T-helper 9 cell (primary cell): ENCODE data around the gene PBX2.
"Not testable (repeated sequence)": the region's sequence is repeated elsewhere in the genome, so short reads cannot be mapped to it uniquely, and the experiment has no call there.

Source experiments
- DNase-seq: peaks from one replicate; pipeline ENCODE4 v3.0.0-alpha.2; 2020
- total RNA-seq, 2 donors: gene quantifications; one replicate each; lab custom pipeline; 2026; lab: John Stamatoyannopoulos, UW

The PBX2 gene, protein sequence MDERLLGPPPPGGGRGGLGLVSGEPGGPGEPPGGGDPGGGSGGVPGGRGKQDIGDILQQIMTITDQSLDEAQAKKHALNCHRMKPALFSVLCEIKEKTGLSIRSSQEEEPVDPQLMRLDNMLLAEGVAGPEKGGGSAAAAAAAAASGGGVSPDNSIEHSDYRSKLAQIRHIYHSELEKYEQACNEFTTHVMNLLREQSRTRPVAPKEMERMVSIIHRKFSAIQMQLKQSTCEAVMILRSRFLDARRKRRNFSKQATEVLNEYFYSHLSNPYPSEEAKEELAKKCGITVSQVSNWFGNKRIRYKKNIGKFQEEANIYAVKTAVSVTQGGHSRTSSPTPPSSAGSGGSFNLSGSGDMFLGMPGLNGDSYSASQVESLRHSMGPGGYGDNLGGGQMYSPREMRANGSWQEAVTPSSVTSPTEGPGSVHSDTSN
- total RNA-seq = 42.5 to 52.9 reads per million in 2 donors

DNA sequence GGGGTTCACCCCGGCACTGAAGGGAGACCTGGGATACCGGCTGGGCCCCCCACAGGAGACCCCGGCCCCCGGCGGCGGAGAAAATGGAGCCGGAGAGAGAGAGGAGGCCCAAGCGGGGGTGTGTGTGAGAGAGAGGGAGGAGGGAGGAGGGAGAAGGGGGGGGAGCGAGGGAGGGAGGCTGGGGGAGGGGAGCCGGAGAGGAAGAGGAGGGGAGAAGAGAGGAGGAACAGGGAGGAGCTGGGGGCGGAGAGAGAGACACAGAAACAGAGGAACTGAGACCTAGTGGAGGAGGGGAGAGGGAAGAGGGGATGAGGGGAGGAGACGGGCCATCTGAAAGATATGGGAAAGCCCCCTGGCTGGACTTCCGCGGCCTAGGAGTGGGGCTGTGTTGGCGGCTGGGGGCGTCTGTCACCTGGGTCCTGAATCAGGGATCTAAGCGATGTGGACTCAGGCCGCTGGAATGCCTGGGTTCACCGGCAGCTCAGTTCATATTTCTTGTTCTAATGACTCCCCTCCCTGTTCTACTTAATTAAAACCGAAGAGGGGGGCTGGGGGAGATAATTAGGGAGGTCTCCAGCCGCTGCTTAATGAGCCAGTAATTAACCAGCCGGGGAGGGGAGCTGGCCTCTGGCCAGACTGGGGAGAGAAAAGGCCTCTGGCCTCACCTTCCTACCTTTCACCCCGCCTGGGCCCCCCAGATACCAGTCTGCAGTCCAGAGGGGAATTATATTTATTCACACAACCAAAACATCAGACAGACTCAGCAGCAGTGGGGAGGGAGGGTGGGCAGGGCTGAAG is at the start of gene PBX2:
TSS of gene PBX2 (minus strand) at position 149 of the 798 bp plus-strand sequence. CDS start 287 bp downstream, outside the sequence.
- DNase-seq = peak; percentile 64

DNA sequence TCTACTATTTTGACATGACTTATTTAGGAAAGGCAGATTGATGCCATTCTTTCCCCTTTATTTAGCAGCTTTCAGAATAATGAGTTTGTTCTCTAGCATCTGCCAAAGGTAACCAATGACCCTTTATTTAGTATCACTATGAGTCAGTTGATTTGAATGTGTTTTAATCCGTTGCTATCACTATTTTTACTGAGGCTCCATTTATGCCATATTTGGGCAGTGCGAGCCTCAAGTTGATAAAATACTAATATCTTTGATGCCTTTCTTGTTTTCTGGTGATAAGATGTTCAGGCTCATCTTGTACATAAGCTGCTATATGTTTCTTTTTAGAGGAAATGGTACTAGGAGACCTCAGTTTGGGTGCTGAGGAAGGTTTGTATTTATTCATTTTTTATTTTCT is 49.5 kb upstream of the PBX2 start:
- no peak for DNase-seq

DNA sequence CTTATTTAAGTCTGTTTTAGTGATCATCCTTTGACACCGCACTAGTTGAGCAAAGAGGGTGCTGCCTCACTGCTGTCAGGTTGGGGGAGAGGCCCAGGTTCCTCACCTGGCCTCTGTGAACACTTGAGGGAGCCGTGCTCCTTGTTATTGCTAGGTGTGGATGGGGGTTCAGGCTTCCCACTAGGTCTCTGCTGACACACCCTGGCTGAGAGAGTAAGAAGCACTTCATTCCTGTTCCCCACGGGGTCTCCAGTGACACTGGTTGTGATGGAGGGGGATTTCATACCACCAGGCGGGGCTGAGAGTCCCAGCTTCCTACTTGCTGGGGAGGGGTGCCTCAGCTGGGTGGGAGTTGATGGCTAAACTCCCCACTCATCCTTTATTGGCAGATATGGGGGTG is 44.9 kb upstream of the PBX2 start:
- no peak for DNase-seq

DNA sequence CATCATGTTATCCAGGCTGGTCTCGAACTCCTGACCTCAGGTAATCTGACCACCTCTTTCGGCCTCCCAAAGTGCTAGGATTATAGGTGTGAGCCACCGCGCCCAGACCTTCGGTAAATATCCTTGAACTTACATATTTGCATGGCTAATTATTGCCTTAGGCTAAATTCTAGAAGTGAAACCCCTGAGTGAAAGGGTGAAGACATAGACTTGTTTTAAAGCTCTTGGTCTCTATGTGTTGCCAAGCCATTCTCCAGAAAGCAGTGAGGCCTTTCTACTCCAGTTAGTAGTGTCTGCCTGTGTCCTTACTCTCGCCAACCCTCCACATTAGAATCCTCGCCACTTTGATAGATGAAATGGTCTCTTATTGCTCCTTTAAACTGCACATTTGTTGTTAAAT is 36.4 kb upstream of the PBX2 start:
- no peak for DNase-seq

DNA sequence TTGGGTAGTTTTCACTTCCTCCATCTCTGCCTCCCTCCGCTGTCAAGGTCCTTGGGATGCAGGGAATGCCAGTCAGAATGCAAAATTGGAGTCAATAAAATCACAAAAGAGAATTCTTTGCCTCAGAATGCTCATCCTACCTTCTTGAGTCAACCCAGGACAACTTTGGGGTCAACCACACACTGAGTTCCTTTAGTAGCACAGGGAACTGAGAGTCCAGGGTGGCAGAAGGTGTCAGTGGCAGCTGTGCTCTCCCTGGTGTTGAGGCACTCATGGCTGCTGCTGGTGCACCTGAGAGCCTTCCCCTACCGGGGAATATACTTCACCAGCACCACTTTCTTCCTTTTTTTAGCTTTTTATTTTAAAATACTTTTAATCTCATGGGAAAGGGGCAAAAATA is 34.7 kb upstream of the PBX2 start:
- DNase-seq = no peak

DNA sequence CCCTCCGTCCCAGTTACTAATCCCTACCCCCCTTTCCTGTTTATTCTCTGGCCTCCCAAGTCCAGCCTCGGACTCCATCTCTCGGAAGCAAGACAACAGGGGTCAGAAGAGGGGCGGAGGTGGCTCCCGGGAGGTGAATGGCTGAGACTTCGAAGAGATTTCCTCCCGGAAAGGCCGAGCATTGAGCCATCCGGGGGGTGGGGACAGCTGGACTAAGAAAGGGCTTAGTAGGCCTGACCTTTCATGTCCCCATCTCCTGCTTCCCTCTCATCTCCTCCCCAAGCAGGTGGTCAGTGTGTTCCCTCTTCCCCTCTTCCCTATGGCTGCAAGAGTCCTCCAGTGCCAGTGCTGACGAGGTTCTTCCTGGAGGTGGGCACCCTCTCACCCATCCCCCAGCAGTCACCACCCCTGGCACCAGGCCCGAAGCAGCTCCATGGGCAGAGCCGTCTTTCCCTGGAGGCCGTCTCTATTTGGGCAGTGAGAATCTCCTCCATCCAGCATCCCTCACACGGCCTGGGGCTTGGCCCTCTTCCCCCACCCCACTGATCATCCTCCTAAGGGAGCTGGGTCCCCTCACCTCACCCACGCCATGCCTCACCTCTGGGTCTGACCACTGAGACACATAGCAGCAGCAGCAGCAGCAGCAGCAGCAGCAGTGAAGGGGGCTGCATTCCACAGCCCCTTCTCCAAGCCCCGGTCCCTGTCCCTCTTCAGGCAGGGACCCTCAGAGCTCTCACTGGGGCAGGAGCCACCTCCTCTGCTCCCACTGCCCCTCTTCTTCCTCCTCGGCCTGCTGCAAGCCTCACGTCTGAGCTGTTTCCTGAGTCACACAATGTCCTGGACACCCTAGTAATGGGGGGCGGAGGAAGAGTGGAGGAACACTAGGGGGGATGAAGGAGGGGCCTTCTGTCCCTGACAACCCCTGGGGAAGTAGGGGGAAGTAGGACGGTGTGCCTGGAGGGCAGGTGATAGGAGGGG is 33.5 kb upstream of the PBX2 start, which contains the start of gene NOTCH4:
TSS of gene NOTCH4 (minus strand) at position 810 of the 978 bp plus-strand sequence. CDS start at position 671, 139 bp downstream.
- no peak for DNase-seq

DNA sequence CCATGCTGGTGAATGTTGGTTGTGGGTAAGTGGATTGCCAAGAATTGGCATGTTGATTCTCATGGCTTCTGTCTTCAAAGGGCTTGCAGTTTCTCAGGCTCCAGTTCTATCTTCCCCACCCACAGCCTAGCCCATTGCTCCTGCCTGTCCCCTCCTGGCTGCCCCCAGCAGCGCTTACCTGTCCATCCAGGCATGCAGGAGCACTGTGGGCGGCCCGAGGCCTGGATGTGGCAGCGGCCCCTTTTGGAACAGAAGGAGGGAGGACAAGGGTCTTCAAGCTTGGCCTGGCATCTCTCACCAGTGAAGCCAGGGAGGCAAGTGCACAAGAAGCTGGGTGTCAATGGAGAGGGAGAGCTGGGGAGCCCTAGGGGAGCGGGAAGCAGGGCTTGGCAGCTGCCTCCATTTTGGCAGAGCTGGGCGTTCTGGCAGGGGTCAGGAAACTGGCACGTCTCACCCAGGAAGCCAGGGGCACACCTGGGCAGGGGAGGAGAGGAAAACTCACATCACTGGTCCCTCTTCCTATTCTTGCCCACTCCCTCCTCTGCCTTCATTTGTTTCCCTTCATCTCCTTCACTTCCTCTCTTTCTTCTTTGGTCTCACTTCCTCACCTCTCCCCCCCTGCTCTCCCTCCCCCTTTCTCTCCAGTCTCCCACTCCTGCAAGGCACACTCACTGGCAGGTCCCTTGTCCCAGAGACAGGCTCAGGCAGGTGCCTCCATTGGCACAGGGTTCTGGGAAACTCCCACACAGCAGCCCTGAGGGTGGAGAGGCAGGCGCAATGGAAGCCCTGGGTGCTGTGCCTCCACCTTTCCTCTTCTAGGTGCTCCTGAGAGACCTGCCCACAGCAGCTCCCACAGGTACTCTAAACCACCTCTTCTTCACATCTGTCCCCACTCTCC is 32.6 kb upstream of the PBX2 start:
- no peak for DNase-seq

DNA sequence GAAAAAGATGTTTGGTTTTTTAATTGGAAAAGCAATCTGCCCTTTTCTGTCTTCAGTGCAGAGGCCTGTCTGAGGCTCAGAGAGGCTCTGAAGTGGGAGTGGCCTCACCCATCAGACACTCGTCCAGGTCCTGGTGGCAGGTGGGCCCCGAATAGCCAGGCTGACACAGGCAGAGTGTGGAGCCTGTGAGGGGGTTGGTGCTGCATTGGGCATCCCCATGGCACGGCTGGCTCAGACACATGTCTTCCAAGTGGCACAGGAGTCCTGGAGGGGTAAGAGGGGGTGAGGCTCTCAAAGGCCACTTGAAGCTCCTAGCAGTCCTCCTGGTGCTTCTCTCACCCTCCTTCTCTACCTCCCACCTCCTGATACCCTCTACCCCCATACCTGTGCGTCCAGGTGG is 30.0 kb upstream of the PBX2 start:
- DNase-seq = no peak

DNA sequence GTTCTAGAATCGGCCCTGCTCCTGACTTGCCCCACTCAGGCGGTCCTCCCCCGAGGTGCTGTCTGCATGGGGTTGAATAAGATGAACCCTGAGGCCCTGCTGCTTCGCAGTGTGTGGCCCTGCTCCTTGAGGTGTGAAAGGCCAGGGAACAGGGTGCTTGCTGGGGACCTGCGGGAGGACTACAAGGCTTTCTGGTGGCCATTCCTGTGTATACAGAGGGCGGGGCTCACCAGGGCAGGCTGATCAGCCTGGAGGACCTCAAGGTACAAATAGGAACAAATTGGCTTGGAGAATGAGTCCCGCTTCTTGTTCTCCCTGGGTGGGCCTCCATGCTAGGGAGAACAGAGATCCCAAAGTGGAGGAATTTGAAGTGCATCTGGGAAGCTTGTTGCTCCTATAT is 28.2 kb upstream of the PBX2 start:
- no peak for DNase-seq

DNA sequence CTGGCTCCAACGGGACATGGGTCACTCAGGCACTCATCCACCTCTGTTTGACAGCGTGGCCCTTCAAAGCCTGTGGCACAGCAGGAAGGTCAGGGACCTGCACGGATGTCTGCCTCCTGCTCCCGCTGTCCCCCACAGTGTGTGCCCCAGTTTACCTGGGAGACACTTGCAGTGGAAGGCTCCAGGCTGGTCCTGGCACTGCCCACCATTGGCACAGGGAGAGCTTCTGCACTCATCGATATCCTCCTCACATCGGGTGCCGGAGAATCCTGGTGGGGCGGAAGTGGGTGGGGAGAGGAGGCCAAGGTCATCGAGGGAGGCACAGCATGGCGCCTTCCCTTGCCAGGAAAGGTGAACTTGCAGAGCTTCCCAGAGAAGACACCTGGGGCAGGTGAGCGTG is 27.0 kb upstream of the PBX2 start:
- DNase-seq = no peak

DNA sequence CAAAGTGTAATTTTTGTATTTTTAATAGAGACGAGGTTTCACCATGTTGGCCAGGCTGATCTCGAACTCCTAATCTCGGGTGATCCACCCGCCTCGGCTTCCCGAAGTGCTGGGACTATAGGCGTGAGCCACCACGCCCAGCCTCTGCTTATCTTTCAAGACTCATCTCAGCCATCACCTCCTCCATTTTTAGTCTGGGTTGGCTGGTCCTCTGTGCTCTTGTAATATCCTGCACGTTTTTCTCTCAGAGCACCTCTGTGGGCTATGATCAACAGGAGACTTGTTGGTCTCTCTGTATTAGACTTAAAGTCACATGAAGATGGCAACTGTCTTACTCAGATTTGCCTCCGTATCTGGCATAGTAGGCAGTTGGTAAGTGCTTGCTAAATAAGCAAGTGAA is 26.3 kb upstream of the PBX2 start:
- no peak for DNase-seq

DNA sequence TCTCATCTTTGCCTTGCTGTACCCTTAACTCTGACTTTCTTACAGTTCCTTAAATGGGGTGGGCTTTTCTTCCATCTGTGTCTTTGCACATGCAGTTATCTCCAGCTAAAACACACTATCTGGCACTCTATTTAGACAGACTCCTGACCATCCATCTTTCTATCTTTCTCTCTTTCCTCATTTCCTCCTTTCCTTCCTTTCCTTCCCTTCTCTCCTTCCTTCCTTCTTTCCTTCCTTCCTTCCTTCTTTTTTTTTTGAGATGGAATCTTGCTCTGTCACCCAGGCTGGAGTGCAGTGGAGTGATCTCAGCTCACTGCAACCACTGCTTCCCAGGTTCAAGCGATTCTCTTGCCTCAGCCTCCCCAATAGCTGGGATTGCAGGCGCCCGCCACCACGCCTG is 25.6 kb upstream of the PBX2 start:
- DNase-seq = no peak

DNA sequence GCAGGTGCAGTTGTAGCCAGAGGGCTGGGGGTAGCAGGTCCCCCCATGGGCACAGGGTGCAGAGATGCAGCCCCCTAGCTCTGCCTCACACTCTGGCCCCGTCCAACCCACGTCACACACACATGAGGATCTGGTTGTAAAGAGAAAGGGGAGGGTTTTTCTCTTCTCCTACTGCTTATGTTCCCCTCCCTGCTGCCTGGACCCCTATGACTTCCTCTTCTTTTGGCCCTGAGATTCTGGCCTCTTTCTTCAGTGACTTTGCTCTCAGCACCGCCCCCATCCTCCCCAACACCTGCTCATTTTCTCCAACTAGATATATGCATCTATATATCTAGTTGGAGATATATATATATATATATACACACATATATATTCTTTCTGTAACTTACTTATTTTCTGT is 24.1 kb upstream of the PBX2 start:
- no peak for DNase-seq

DNA sequence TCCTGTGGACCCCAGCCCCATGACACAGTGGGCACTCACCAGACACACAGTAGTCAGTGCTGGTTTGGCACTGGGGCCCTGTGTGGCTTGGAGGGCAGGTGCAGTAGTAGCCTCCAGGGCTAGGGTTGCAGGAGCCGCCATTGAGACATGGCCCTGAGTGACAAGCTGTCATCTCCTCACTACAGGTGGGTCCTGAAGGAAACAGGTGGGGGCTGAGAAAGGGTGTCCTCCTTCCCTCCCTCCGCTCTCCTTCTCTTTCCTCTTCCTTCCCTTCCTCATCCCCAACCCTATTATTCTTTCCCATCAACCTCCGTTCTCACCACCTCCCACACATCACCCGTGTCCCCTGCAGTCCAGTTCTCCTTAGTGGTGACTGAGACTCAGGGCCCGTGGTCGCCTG is 23.6 kb upstream of the PBX2 start:
- DNase-seq = no peak

DNA sequence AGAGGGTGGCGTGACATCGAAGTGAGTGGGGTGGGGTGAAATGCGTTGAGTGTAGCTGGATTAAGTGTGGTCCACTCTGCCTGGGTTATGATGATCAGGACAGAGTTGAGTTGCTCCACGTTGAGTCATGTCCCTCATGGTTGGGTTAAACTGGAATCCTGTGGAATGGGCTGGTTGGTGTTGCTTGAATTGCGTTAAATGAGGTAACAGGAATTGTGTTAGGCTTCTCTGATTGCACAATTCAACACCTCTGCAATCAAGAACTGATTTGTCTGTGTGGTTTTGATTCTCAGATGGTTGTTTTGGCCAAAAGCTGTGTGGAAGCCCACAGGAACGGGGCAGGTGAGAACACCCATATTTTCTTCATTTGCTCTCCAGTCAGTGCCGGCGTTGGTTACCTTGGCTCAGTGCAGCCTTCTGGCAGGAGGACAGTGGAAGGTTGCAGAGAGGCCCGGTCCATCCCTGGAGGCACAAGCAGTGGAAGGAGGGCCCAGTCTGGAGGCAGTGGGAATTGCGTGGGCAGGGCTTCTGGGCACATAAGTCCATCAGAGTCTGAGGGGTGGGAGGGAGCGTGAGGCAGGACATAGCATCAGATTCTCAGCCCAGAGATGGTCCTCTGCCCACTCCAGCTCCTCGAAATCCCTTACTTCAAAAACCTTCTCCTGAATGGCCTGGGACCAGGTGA is 22.2 kb upstream of the PBX2 start:
- DNase-seq = no peak

DNA sequence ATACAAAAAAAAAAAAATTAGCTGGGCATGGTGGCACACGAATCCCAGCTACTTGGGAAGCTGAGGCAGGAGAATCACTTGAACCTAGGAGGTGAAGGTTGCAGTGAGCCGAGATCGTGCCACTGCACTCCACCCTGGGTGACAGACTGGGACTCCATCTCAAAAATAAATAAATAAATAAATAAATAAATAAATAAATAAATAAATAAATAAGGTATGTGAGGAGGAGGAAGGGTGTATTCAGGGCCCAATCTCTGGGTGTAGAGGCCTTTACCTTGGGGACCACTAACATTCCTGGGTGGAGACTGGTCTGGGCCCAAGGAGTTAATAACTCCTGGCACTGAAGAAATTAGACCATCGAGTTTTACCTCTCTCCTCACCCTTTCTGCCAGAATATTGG is 21.4 kb upstream of the PBX2 start:
- not testable (repeated sequence) for DNase-seq

DNA sequence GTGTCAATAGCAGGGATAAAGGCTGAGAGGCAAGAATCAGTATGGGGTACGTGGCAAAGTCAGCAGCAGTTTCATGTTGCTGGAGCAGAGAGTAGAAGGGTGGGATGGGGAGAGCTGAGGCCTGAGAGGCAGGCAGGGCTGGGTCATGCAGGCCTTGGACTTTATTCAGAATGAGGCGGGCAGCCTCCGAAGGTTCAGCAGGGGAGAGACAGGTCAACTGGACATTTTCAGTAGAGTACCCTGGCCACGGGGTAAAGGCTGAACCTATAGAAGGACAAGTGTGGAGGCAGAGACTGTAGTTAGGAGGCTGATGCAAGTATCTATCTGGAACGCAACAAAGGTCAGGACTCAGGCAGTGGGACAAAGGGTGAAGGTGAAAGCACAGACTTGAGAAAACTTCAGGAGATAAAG is 20.2 kb upstream of the PBX2 start:
- DNase-seq = no peak

DNA sequence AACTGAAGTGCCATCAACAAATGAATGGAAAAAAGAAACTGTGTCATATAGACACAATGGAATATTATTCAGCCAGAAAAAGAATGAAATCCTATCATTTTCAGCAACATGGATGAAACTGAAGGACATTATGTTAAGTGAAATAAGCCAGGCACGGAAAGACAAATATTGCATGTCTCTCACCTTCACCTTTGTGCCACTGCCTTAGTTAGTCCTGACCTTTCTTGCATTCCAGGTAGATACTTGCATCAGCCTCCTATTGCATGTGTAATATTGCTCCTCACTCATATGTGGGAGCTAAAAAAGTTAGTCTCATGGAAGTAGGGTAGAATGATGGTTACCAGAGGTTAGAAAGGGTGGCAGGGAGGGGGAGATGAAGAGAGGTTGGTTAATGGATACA is 19.0 kb upstream of the PBX2 start:
- no peak for DNase-seq

DNA sequence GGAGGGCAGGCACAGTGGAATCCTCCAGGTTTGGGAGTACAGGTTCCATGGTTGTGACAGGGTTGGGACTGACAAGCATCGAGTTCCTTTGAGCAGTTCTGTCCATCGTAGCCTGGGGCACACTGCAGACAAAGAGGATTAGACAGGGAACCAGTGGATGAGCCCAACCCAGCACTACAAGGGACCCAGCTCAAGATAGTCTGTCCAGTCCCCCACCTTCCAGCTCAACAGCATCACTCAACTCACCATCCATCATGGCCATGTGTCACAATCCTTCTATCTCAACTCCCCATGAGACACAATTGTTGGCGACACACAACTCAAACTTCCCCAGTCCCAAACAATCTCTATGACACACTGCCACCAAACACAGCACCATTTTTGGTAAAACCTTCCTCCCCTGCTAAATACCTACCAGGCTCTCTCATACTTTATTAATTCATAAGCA is 14.3 kb upstream of the PBX2 start:
- no peak for DNase-seq

DNA sequence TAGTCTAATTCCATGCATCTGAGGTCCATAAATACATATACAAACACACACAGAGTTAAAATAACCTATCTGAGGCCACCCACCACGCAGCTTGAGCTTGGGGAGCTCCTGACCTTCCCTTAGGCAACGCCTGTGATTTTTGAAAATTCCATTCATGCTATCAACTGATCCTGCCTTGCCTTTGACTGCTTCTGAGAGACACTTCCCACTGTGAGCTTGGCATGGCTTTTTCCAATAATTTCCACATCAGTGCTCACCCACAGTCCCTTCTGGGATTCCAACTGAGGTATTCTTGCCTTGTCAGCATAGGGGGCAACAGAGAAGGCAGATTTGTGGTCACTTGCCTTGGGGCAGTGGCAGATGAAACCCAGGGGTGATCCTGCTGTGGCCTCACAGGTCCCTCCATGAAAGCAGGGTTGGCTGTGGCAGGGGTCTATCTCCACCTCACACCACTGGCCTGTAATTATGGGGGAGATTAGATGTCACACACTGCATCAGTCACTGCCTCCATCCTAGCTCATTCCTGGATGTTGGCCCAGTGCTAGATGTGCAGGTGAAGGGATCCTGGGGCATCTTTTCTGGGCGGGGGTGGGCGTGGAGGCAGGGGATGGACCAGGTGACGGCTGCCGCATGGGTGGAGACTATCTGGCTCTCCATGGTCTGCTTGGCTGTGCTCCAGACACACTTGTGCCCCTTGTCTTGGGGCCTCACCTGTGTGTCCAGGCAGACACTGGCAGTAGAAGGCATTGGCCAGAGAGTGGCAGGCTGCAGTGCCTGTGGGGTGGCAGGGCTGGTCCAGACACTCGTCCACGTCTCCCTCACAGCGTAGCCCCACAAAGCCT is 13.6 kb upstream of the PBX2 start:
- no peak for DNase-seq
